GM23338 (cell line): ENCODE data around the gene UVSSA. TPM values are rescaled to one million over a fixed set of nuclear protein-coding genes. Genes with fewer than 3 reads are reported as not detected.

Source experiments
- ATAC-seq: fragments of 200-7000 bp; cut with Tn5 transposase; 3 replicates; pipeline ENCODE4 v1.9.1; 2020
- DNase-seq: peaks from one replicate; pipeline ENCODE4 v3.0.0-alpha.2; 2015; ENCODE audit warnings: low spot score
- H2AFZ ChIP-seq: fragments of 200-600 bp; sonication (generic); 2 replicates; pipeline ENCODE4 v1.8.0; 2016; ENCODE audit warnings: antibody characterized with exemption, mild to moderate bottlenecking, moderate library complexity
- H3F3A ChIP-seq: fragments of 200-600 bp; sonication (generic); replicated peaks from 2 replicates; pipeline ENCODE4 v1.8.0; 2017; ENCODE audit warnings: antibody characterized with exemption, mixed run types, low read depth
- H3K27ac ChIP-seq: fragments of 200-600 bp; sonication (generic); 2 replicates; pipeline ENCODE4 v1.6.1; 2016; ENCODE audit warnings: low read depth
- H3K27me3 ChIP-seq: fragments of 200-600 bp; sonication (generic); 2 replicates; pipeline ENCODE4 v1.8.0; 2016; ENCODE audit warnings: mild to moderate bottlenecking, mixed run types, moderate library complexity; ENCODE audit not compliant: insufficient read depth
- H3K36me3 ChIP-seq: fragments of 200-600 bp; sonication (generic); 2 replicates; pipeline ENCODE4 v1.8.0; 2016; ENCODE audit warnings: mild to moderate bottlenecking; ENCODE audit not compliant: insufficient read depth
- H3K4me1 ChIP-seq: fragments of 200-600 bp; sonication (generic); 2 replicates; pipeline ENCODE4 v1.8.0; 2016; ENCODE audit warnings: mild to moderate bottlenecking, moderate library complexity; ENCODE audit not compliant: insufficient read depth
- H3K4me2 ChIP-seq: fragments of 200-600 bp; sonication (generic); 2 replicates; pipeline ENCODE4 v1.7.1; 2017; ENCODE audit warnings: mixed run types
- H3K4me3 ChIP-seq: fragments of 200-600 bp; sonication (generic); 2 replicates; pipeline ENCODE4 v1.6.1; 2016; ENCODE audit warnings: mixed run types
- H3K79me2 ChIP-seq: fragments of 200-600 bp; sonication (generic); replicated peaks from 2 replicates; pipeline ENCODE4 v1.8.0; 2017; ENCODE audit warnings: mild to moderate bottlenecking; ENCODE audit not compliant: insufficient read depth
- H3K9me2 ChIP-seq: fragments of 200-600 bp; sonication (generic); 2 replicates; pipeline ENCODE4 v1.8.0; 2017; ENCODE audit not compliant: insufficient read depth
- H4K20me1 ChIP-seq: fragments of 200-600 bp; sonication (generic); replicated peaks from 2 replicates; pipeline ENCODE4 v1.8.0; 2017; ENCODE audit warnings: mild to moderate bottlenecking; ENCODE audit not compliant: insufficient read depth
- H3K27ac Mint-ChIP-seq: 2 replicates; pipeline ENCODE4 v1.8.0; 2020; ENCODE audit warnings: inconsistent platforms, mild to moderate bottlenecking, moderate library complexity, mixed read lengths
- H3K27me3 Mint-ChIP-seq: 3 replicates; pipeline ENCODE4 v1.8.0; 2022; ENCODE audit warnings: low read depth, mild to moderate bottlenecking, moderate library complexity, mixed read lengths, inconsistent platforms; ENCODE audit not compliant: insufficient read depth, poor library complexity
- H3K36me3 Mint-ChIP-seq: 3 replicates; pipeline ENCODE4 v1.8.0; 2021; ENCODE audit warnings: low read depth, mild to moderate bottlenecking, inconsistent platforms, moderate library complexity, mixed read lengths
- H3K4me1 Mint-ChIP-seq: 3 replicates; pipeline ENCODE4 v1.8.0; 2020; ENCODE audit warnings: mild to moderate bottlenecking, inconsistent platforms, mixed read lengths
- H3K4me3 Mint-ChIP-seq: 3 replicates; pipeline ENCODE4 v1.8.0; 2021; ENCODE audit warnings: moderate library complexity, mild to moderate bottlenecking, inconsistent platforms, mixed read lengths
- H3K9me3 Mint-ChIP-seq: 3 replicates; pipeline ENCODE4 v1.8.0; 2020; ENCODE audit warnings: moderate library complexity, mild to moderate bottlenecking, inconsistent platforms, mixed read lengths
- CREB1 ChIP-seq: fragments of 250-450 bp; sonication (Bioruptor Pico); IDR thresholded peaks from 2 replicates; pipeline ENCODE4 v1.5.0; 2020; ENCODE audit warnings: low read depth, mild to moderate bottlenecking, moderate library complexity
- EZH2 ChIP-seq: fragments of 200-600 bp; sonication (generic); IDR thresholded peaks from one replicate; pipeline ENCODE4 v1.8.0; 2017; ENCODE audit warnings: antibody characterized with exemption, mild to moderate bottlenecking, low read depth; ENCODE audit not compliant: unreplicated experiment
- JUNB ChIP-seq: IDR thresholded peaks from one replicate; pipeline ENCODE4 v1.6.1; 2016; ENCODE audit warnings: antibody characterized with exemption; ENCODE audit not compliant: unreplicated experiment
- NANOG ChIP-seq: IDR thresholded peaks from 2 replicates; pipeline ENCODE4 v1.6.1; 2016; ENCODE audit warnings: antibody characterized with exemption, borderline replicate concordance
- REST ChIP-seq: IDR thresholded peaks from one replicate; pipeline ENCODE4 v1.6.1; 2018; ENCODE audit warnings: antibody characterized with exemption; ENCODE audit not compliant: unreplicated experiment
- ZNF331 ChIP-seq: fragments of 250-450 bp; sonication (Bioruptor Pico); IDR thresholded peaks from 2 replicates; pipeline ENCODE4 v1.5.0; 2020; ENCODE audit warnings: low read depth, mild to moderate bottlenecking, moderate library complexity
- ZNF462 ChIP-seq: fragments of 250-450 bp; sonication (Bioruptor Pico); IDR thresholded peaks from 2 replicates; pipeline ENCODE4 v1.5.0; 2020; ENCODE audit warnings: mild to moderate bottlenecking, moderate library complexity
- polyA plus RNA-seq: library from polyadenylated mRNA; unstranded; fragments of >200 nt; fragmentation: Nextera tagmentation; extraction: Ambion mirVana; gene quantifications from 2 replicates; pipeline ENCODE4 v1.2.1, GENCODE V29; 2016
- total RNA-seq: library from RNA; depleted of rRNA; stranded (reverse); fragments of >200 nt; shearing (Covaris generic); gene quantifications from 2 replicates; pipeline ENCODE4 v1.2.3, GENCODE V29; 2014

Gene UVSSA
- total and polyA plus RNA-seq, 2 experiments from 2014 or later, result 6.5 to 27.7 TPM

- TF ChIP-seq EZH2, result no peak
Measured at GRCh38 chr4:1315306-1315705, 31.7 kb upstream of the UVSSA start (continued).

GRCh38 chr4:1315836-1316536, 31.0 kb upstream of the UVSSA start:
- H3K27me3 ChIP-seq, result no peaks in the 10 kb centered on the region
- peaks cover 7% of the 10 kb centered on the region for H3K4me1 Mint-ChIP-seq
- DNase-seq (no peak), ATAC-seq (no peak)
- no peak overlapping the region for H3K27ac ChIP-seq
- H4K20me1 ChIP-seq, result peaks cover 4% of the 10 kb centered on the region
- no peaks in the 10 kb centered on the region for H3K27me3 Mint-ChIP-seq
- no peak overlapping the region for H3K4me2 ChIP-seq
- no peak overlapping the region for H2AFZ ChIP-seq
- H3K79me2 ChIP-seq, result peaks cover 34% of the 10 kb centered on the region
- no peak for TF ChIP-seq NANOG
- TF ChIP-seq REST, result no peak
- TF ChIP-seq JUNB, result no peak
- no peak for TF ChIP-seq ZNF462 (CRISPR knock-in tag)
- no peak for TF ChIP-seq ZNF331
- TF ChIP-seq CREB1 (CRISPR knock-in tag), result no peak
- H3K9me3 Mint-ChIP-seq, result peaks cover 6% of the 10 kb centered on the region; the same call in 2 of the 3 replicates
- no peak overlapping the region for H3K4me3 Mint-ChIP-seq
- no peak overlapping the region for H3K27ac Mint-ChIP-seq
- H3K4me3 ChIP-seq, result no peak overlapping the region
- H3K9me2 ChIP-seq, result no peaks in the 10 kb centered on the region
- 0 out of 2 replicates have a peak, but pooled peaks cover 3% of the 10 kb centered on the region for H3F3A ChIP-seq
- H3K4me1 ChIP-seq, result no peaks in the 10 kb centered on the region
- peaks cover 82% of the 10 kb centered on the region for H3K36me3 Mint-ChIP-seq
- peaks cover 20% of the 10 kb centered on the region for H3K36me3 ChIP-seq
